HepG2 (cell line): ENCODE results near the gene GRAP. TPM values are rescaled to one million over a fixed set of nuclear protein-coding genes. Genes with fewer than 3 reads are reported as not detected.
A peak's percentile ranks its signal among the peaks of the same experiment; 100 is the strongest.

Source experiments
- ADNP ChIP-seq: sonication (generic); formaldehyde crosslinking; IDR thresholded peaks from 2 replicates; pipeline ENCODE4 v1.4.0; 2020; ENCODE audit warnings: missing genetic modification reagents
- CBX5 ChIP-seq: sonication (generic); formaldehyde crosslinking; IDR thresholded peaks from 2 replicates; pipeline ENCODE4 v1.4.0; 2020; ENCODE audit warnings: missing genetic modification reagents, borderline replicate concordance
- EHMT2 ChIP-seq: fragments of 200-600 bp; sonication (generic); IDR thresholded peaks from 2 replicates; pipeline ENCODE4 v1.7.0; 2017; ENCODE audit warnings: antibody characterized with exemption, low read depth, low read length, borderline replicate concordance
- FOSL1 ChIP-seq: sonication (generic); formaldehyde crosslinking; IDR thresholded peaks from 2 replicates; pipeline ENCODE4 v1.9.0; 2021; ENCODE audit warnings: missing genetic modification reagents, borderline replicate concordance
- GABPA ChIP-seq, 2 experiments: IDR thresholded peaks; 2 replicates each; pipeline ENCODE4 v1.6.1; 2011 to 2016; ENCODE audit warnings: low read depth in 2 of 2, low read length in 1 of 2, missing biosample characterization in 1 of 2, missing genetic modification characterization in 1 of 2
- KDM5B ChIP-seq: sonication (generic); formaldehyde crosslinking; IDR thresholded peaks from 2 replicates; pipeline ENCODE4 v1.4.0; 2020; ENCODE audit warnings: missing genetic modification reagents, mild to moderate bottlenecking, borderline replicate concordance
- MIER3 ChIP-seq: IDR thresholded peaks from 2 replicates; pipeline ENCODE4 v1.6.1; 2016; ENCODE audit warnings: missing compliant biosample characterization, borderline replicate concordance
- NR0B2 ChIP-seq: sonication (generic); formaldehyde crosslinking; IDR thresholded peaks from 2 replicates; pipeline ENCODE4 v1.4.0; 2020; ENCODE audit warnings: mild to moderate bottlenecking, missing genetic modification reagents
- PAF1 ChIP-seq: IDR thresholded peaks from 2 replicates; pipeline ENCODE4 v1.6.1; 2016; ENCODE audit warnings: missing genetic modification reagents, missing compliant biosample characterization
- SALL2 ChIP-seq: sonication (generic); formaldehyde crosslinking; IDR thresholded peaks from 2 replicates; pipeline ENCODE4 v1.8.1; 2023; ENCODE audit warnings: mild to moderate bottlenecking, missing genetic modification reagents, inconsistent platforms
- SPEN ChIP-seq: sonication (generic); formaldehyde crosslinking; IDR thresholded peaks from 2 replicates; pipeline ENCODE4 v1.5.1; 2020; ENCODE audit warnings: low read depth, mild to moderate bottlenecking, missing genetic modification reagents
- SRSF1 ChIP-seq: fragments of 200-400 bp; formaldehyde crosslinking; optimal IDR thresholded peaks from 2 replicates; pipeline ENCODE3; 2017; ENCODE audit warnings: mild to moderate bottlenecking, low read depth, low read length, moderate library complexity
- TEAD3 ChIP-seq: optimal IDR thresholded peaks from 2 replicates; pipeline ENCODE3; 2016; ENCODE audit warnings: borderline replicate concordance
- ZBTB2 ChIP-seq: sonication (generic); formaldehyde crosslinking; IDR thresholded peaks from 2 replicates; pipeline ENCODE4 v1.8.0; 2022; ENCODE audit warnings: low read depth, missing genetic modification reagents
- ZNF260 ChIP-seq: sonication (generic); formaldehyde crosslinking; IDR thresholded peaks from 2 replicates; pipeline ENCODE4 v1.4.0; 2020; ENCODE audit warnings: missing genetic modification reagents, low read depth, mild to moderate bottlenecking, borderline replicate concordance
- ZNF333 ChIP-seq: sonication (generic); formaldehyde crosslinking; IDR thresholded peaks from 2 replicates; pipeline ENCODE4 v1.4.0; 2020; ENCODE audit warnings: mild to moderate bottlenecking, missing genetic modification reagents, borderline replicate concordance
- ZNF547 ChIP-seq: sonication (generic); formaldehyde crosslinking; IDR thresholded peaks from 2 replicates; pipeline ENCODE4 v1.5.1; 2020; ENCODE audit warnings: mild to moderate bottlenecking, missing genetic modification reagents
- ZNF629 ChIP-seq: sonication (generic); formaldehyde crosslinking; conservative IDR thresholded peaks from 2 replicates; pipeline ENCODE4 v1.5.0; 2020; ENCODE audit warnings: missing genetic modification reagents
- ZNF775 ChIP-seq: sonication (generic); formaldehyde crosslinking; IDR thresholded peaks from 2 replicates; pipeline ENCODE4 v1.4.0; 2020; ENCODE audit warnings: missing genetic modification reagents, mild to moderate bottlenecking, moderate library complexity, borderline replicate concordance
- ZNF891 ChIP-seq: sonication (generic); formaldehyde crosslinking; IDR thresholded peaks from 2 replicates; pipeline ENCODE4 v1.5.0; 2020; ENCODE audit warnings: mild to moderate bottlenecking, missing genetic modification reagents
- polyA plus RNA-seq, 8 experiments: library from polyadenylated mRNA; depleted of rRNA in 3 of 8; stranded (reverse) in 7 of 8; unstranded in 1 of 8; fragments of >200 nt; fragmentation: Illumina TruSeq in 4 of 8; extraction: Trizol in 4 of 8; gene quantifications; 2 replicates each; pipeline versions ENCODE4 v1.2.1 to v1.2.3, GENCODE V29; 2011 to 2016; ENCODE audit warnings: low read depth in 4 of 8, missing spikeins in 1 of 8, mixed read lengths in 1 of 8; ENCODE audit not compliant: insufficient read depth in 1 of 8
- total RNA-seq, 5 experiments: library from RNA; depleted of rRNA; stranded (reverse); fragments of >200 nt; fragmentation: Illumina TruSeq; extraction: Trizol; gene quantifications; 2 replicates each; pipeline ENCODE4 v1.2.3, GENCODE V29; 2016; ENCODE audit warnings: low read depth in 1 of 5
- TF ChIP-seq, protein P1 (sequence below): sonication (generic); formaldehyde crosslinking; IDR thresholded peaks from 2 replicates; pipeline ENCODE4 v1.5.1; 2020; ENCODE audit warnings: mild to moderate bottlenecking, missing genetic modification reagents, moderate library complexity
- TF ChIP-seq, protein P2 (sequence below): sonication (generic); formaldehyde crosslinking; IDR thresholded peaks from 2 replicates; pipeline ENCODE4 v1.5.0; 2020; ENCODE audit warnings: missing genetic modification reagents

The GRAP gene
- total and polyA plus RNA-seq, 2 of the 13 experiments (the other 11 are each of a cell fraction or from before 2014, with no cell fraction given), result 0.77 to 1.7 TPM

DNA sequence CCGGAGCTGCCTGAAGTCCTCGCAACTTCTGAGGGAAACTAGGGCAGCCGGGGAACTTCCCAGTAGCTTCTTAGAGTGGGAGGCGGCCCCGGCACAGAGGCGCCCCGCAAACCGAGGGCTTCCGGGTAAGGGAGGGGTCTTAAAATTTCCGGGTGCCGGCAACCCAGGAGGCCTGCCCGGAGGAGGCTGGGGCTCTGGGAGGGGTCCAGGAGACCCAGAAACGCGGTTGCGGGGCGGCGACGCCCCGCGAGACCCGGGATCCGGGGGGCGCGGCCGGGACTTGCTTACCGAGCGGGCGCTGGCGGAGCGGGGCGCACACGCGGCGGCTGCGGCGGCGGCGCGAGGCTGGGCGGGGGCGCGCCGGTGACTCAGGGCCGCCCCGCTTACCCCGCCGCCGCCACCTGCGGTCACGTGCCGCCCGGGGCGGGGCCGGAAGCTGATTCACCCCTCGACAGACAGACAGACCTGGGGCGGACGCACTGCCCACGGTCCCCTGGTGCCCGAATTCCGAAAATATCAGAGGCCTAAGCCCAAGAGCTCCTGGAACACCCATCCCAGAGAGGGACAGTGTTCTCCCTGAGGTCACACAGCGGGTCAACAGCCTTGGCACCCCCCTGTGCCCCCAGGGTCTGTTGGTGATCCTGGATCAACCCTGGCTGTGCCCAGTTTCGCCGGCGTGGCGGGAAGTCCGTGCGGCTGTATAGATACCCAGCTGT lies 42.2 kb downstream of the GRAP start, which contains the start of gene FAM83G (continued):
- TF ChIP-seq NR0B2 (CRISPR knock-in tag) (no peak), PAF1 (0 out of 2 replicates have a peak, but pooled peaks have one; percentile 29), TEAD3 (CRISPR knock-in tag) (peak; percentile 33), ADNP (CRISPR knock-in tag) (no peak), SRSF1 (no peak), FOSL1 (peak; percentile 68; the same call in 1 of the 2 replicates), GABPA (IDR thresholded peaks at IDR 0.05; ENCODE audit: low read depth, low read length) (peak; percentile 51), GABPA (CRISPR knock-in tag; IDR thresholded peaks at IDR 0.05; ENCODE audit: low read depth) (peak; percentile 72), ZNF891 (CRISPR knock-in tag) (no peak), KDM5B (CRISPR knock-in tag) (no peak), MIER3 (CRISPR knock-in tag) (no peak), ZNF260 (CRISPR knock-in tag) (no peak), CBX5 (CRISPR knock-in tag) (0 out of 2 replicates have a peak, but pooled peaks have one; percentile 42), ZNF333 (CRISPR knock-in tag) (no peak), SALL2 (CRISPR knock-in tag) (no peak), SPEN (CRISPR knock-in tag) (no peak), ZBTB2 (CRISPR knock-in tag) (peak; percentile 91), ZNF547 (CRISPR knock-in tag) (0 out of 2 replicates have a peak, but pooled peaks have one; percentile 56), ZNF629 (CRISPR knock-in tag) (no peak), ZNF775 (CRISPR knock-in tag) (no peak), EHMT2 (no peak)
- TF ChIP-seq, protein P1, sequence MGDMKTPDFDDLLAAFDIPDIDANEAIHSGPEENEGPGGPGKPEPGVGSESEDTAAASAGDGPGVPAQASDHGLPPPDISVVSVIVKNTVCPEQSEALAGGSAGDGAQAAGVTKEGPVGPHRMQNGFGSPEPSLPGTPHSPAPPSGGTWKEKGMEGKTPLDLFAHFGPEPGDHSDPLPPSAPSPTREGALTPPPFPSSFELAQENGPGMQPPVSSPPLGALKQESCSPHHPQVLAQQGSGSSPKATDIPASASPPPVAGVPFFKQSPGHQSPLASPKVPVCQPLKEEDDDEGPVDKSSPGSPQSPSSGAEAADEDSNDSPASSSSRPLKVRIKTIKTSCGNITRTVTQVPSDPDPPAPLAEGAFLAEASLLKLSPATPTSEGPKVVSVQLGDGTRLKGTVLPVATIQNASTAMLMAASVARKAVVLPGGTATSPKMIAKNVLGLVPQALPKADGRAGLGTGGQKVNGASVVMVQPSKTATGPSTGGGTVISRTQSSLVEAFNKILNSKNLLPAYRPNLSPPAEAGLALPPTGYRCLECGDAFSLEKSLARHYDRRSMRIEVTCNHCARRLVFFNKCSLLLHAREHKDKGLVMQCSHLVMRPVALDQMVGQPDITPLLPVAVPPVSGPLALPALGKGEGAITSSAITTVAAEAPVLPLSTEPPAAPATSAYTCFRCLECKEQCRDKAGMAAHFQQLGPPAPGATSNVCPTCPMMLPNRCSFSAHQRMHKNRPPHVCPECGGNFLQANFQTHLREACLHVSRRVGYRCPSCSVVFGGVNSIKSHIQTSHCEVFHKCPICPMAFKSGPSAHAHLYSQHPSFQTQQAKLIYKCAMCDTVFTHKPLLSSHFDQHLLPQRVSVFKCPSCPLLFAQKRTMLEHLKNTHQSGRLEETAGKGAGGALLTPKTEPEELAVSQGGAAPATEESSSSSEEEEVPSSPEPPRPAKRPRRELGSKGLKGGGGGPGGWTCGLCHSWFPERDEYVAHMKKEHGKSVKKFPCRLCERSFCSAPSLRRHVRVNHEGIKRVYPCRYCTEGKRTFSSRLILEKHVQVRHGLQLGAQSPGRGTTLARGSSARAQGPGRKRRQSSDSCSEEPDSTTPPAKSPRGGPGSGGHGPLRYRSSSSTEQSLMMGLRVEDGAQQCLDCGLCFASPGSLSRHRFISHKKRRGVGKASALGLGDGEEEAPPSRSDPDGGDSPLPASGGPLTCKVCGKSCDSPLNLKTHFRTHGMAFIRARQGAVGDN, result peak; percentile 77
- TF ChIP-seq, protein P2, sequence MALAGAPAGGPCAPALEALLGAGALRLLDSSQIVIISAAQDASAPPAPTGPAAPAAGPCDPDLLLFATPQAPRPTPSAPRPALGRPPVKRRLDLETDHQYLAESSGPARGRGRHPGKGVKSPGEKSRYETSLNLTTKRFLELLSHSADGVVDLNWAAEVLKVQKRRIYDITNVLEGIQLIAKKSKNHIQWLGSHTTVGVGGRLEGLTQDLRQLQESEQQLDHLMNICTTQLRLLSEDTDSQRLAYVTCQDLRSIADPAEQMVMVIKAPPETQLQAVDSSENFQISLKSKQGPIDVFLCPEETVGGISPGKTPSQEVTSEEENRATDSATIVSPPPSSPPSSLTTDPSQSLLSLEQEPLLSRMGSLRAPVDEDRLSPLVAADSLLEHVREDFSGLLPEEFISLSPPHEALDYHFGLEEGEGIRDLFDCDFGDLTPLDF, result no peak
